Measurements from ENCODE around the gene FAM107A.

Gene FAM107A

DNA sequence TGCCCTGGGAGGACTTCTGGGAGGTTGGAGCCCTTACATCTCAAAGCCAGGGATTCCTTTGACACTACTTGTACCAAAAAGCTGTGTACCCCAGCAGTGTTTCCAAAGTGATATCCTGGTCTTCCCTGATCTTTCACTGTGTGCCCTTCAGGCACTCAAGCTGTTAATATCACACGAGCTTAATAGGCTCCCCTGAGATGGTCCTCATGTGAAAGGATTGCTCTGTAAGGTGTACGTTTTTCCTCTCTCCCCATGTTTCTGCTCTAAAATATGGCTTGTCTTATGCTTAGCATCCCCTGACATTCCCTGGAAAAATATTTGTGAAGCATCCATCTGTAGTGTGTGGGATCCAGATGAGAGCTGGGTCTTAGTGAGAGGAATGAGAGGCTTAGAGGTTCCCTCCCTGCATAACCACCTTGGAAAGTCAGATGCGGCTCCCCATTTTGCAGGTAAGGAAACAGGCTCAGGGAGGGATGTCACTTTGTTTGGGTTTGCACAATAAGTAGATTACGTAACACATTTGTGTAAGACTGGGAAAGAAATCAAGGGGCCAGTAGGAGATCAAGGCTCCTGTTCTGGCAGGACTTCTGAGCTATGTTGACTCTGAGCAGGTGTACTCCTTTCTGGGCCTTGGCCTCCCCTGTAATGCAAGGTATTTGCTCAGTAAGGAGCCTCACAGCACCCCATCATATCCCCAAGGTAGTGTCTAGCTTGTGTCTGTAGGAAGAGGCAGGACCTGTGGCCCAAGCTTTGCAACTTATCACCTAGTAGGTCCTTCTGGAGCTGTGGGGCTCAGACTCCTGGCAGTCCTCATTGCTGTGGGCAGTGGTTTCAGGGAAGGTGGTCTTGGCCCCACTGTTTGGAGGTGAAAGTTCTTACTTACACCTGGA lies 39.5 kb downstream of the FAM107A start:
- H3K4me1 ChIP-seq (ENCODE audit: insufficient read depth, low read length, severe bottlenecking) = peaks cover 4% of the 10 kb centered on the region
- TF ChIP-seq EZH2 (IDR thresholded peaks at IDR 0.05; ENCODE audit: borderline replicate concordance, low read length) = no peak
- TF ChIP-seq, protein P1, sequence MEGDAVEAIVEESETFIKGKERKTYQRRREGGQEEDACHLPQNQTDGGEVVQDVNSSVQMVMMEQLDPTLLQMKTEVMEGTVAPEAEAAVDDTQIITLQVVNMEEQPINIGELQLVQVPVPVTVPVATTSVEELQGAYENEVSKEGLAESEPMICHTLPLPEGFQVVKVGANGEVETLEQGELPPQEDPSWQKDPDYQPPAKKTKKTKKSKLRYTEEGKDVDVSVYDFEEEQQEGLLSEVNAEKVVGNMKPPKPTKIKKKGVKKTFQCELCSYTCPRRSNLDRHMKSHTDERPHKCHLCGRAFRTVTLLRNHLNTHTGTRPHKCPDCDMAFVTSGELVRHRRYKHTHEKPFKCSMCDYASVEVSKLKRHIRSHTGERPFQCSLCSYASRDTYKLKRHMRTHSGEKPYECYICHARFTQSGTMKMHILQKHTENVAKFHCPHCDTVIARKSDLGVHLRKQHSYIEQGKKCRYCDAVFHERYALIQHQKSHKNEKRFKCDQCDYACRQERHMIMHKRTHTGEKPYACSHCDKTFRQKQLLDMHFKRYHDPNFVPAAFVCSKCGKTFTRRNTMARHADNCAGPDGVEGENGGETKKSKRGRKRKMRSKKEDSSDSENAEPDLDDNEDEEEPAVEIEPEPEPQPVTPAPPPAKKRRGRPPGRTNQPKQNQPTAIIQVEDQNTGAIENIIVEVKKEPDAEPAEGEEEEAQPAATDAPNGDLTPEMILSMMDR (IDR thresholded peaks at IDR 0.05; ENCODE audit: low read length) = no peak
- H3K4me2 ChIP-seq (ENCODE audit: low read length) = no peak overlapping the region
- H3K36me3 ChIP-seq (ENCODE audit: insufficient read depth, low read length) = no peaks in the 10 kb centered on the region
- no peak overlapping the region for H3K27ac ChIP-seq (ENCODE audit: low read depth, low read length, poor library complexity, severe bottlenecking)
- H3K9me3 ChIP-seq (ENCODE audit: low read length) = no peaks in the 10 kb centered on the region
- no peak overlapping the region for H3K4me3 ChIP-seq (ENCODE audit: low read depth, low read length, poor library complexity, severe bottlenecking)
- H3K9me2 ChIP-seq (ENCODE audit: low read depth, low read length) = no peaks in the 10 kb centered on the region
- no peaks in the 10 kb centered on the region for H3K27me3 ChIP-seq (ENCODE audit: insufficient read depth, low read length)
- no peaks in the 10 kb centered on the region for H3K79me2 ChIP-seq (ENCODE audit: insufficient read depth, low read length)
- H4K20me1 ChIP-seq (ENCODE audit: insufficient read depth, low read length) = no peaks in the 10 kb centered on the region
- no peak overlapping the region for H3K9ac ChIP-seq (ENCODE audit: low read length)
- H2AFZ ChIP-seq (ENCODE audit: low read length) = no peak overlapping the region
- H3F3A ChIP-seq (ENCODE audit: insufficient read depth, low read length) = no peaks in the 10 kb centered on the region

DNA sequence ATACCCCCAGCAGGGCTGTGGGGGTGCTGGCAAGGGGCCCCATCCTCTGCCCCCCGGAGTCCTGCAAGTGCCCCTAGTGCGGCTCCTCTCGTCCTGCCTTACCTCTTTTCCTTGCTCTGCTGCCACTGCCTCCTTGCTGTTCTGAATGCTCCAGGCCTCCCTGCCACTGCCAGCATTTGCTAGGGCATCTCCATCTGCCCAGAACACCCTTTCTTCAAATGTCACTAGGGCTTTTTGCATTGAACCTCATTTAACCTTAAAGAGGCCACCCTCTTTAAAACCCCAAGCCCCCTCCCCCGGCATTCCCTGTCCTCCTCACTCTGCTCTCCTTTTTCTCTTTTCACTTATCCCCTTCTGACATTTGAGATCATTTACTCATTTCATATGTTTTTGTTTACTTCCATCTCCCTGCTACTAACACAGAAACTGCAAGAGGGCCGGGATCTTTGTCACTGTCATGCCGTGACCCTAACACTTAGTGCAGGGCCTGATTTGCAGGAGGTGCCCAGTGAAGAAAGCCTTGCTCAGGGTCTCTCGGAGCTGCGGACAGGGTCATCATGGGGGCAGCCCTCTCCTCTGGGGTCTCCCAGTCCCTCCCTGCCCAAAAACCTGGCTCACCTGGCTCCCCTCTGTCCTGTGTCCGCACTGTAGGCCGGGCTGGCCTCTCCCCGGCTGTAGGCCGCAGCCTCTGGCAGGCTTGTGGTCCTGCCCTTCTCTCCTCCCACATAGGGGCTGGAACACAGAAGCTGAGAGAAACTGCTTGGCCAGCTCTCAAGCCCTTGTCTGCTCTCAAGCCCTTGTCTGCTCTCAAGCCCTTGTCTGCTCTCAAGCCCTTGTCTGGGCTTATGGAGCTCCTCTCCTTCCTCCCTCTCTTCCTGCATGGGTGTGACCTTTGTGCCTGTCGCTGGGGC lies 40.4 kb downstream of the FAM107A start, which contains the start of gene ACOX2:
TSS of gene ACOX2 (minus strand) at position 690 of the 911 bp plus-strand sequence. CDS start 2,084 bp downstream, outside the sequence.
- Histone ChIP-seq H3K9me3 (ENCODE audit: low read length) (no peaks in the 10 kb centered on the region), H3K27ac (ENCODE audit: low read depth, low read length, poor library complexity, severe bottlenecking) (no peak within 1 kb of the TSS), H3K79me2 (ENCODE audit: insufficient read depth, low read length) (no peaks in the 10 kb centered on the region), H3K9ac (ENCODE audit: low read length) (no peak within 1 kb of the TSS), H3F3A (ENCODE audit: insufficient read depth, low read length) (no peaks in the 10 kb centered on the region), H3K27me3 (ENCODE audit: insufficient read depth, low read length) (no peaks in the 10 kb centered on the region), H3K36me3 (ENCODE audit: insufficient read depth, low read length) (no peaks in the 10 kb centered on the region), H3K4me2 (ENCODE audit: low read length) (no peak within 1 kb of the TSS), H4K20me1 (ENCODE audit: insufficient read depth, low read length) (no peaks in the 10 kb centered on the region), H3K4me3 (ENCODE audit: low read depth, low read length, poor library complexity, severe bottlenecking) (no peak within 1 kb of the TSS), H2AFZ (ENCODE audit: low read length) (no peak within 1 kb of the TSS), H3K9me2 (ENCODE audit: low read depth, low read length) (no peaks in the 10 kb centered on the region), H3K4me1 (ENCODE audit: insufficient read depth, low read length, severe bottlenecking) (peaks cover 4% of the 10 kb centered on the region)
- TF ChIP-seq, protein P1 (IDR thresholded peaks at IDR 0.05; ENCODE audit: low read length) = no peak
- TF ChIP-seq EZH2 (IDR thresholded peaks at IDR 0.05; ENCODE audit: borderline replicate concordance, low read length) = no peak

DNA sequence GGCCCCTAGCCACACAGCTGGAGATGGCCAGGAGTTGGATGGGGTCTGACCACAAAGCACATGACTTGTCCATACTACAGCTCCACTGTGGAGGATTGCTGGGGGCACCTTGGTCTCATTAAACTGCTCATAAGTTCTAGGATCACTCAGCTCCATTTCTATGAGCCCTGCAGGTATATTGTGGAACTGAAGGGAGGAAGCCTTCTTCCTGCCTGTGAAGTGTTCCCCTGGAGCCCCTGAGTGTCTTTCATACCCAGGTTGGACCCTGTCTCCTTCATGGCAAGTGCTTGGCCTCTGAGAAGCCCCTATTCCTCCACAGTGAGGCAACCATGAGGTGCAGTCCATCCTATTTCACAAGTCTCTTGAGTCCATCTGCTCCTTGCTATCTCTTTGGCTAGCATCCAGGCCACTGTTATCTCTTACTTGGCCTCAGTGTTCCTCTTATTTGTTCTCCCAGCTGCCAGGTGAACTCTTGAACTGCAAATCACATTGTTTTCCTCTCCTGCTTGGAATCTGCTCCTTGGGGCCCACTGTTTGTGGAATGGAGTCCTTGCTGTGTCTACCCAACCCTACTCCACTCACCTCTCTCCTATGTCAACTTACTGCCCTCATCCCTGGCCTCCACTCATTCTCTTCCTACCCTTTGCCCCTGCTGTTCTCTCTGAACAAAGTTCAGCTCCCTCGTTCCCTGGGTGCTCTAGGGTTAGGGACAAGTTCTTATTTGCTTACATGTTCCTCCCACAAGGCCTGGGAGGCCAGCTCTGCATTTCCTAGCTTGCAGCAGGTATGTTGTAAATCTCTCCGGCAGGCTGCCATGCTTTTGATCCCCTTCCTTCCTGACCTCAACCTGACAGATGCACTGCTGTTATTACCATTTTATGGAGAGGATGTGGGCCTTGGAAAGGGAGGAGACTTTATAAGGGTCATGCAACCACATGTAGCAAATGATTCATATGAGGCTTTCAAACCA lies 41.4 kb downstream of the FAM107A start:
- Histone ChIP-seq H4K20me1 (ENCODE audit: insufficient read depth, low read length) (no peaks in the 10 kb centered on the region), H3K9me2 (ENCODE audit: low read depth, low read length) (no peaks in the 10 kb centered on the region), H3K79me2 (ENCODE audit: insufficient read depth, low read length) (no peaks in the 10 kb centered on the region), H3K27me3 (ENCODE audit: insufficient read depth, low read length) (0 out of 2 replicates have a peak, but pooled peaks cover 2% of the 10 kb centered on the region), H3K9me3 (ENCODE audit: low read length) (no peaks in the 10 kb centered on the region), H2AFZ (ENCODE audit: low read length) (no peak overlapping the region), H3K9ac (ENCODE audit: low read length) (no peak overlapping the region), H3F3A (ENCODE audit: insufficient read depth, low read length) (no peaks in the 10 kb centered on the region), H3K4me3 (ENCODE audit: low read depth, low read length, poor library complexity, severe bottlenecking) (no peak overlapping the region), H3K27ac (ENCODE audit: low read depth, low read length, poor library complexity, severe bottlenecking) (no peak overlapping the region), H3K4me2 (ENCODE audit: low read length) (no peak overlapping the region), H3K36me3 (ENCODE audit: insufficient read depth, low read length) (no peaks in the 10 kb centered on the region), H3K4me1 (ENCODE audit: insufficient read depth, low read length, severe bottlenecking) (peaks cover 4% of the 10 kb centered on the region)
- TF ChIP-seq, protein P1 (IDR thresholded peaks at IDR 0.05; ENCODE audit: low read length) = no peak
- no peak for TF ChIP-seq EZH2 (IDR thresholded peaks at IDR 0.05; ENCODE audit: borderline replicate concordance, low read length)

All from OCI-LY1 (cell line).